HG02623 (cell line): ENCODE results near the gene EXOC4.
"Not testable (repeated sequence)": the region's sequence is repeated elsewhere in the genome, so short reads cannot be mapped to it uniquely, and the experiment has no call there.

Experiments used
- ATAC-seq: cut with Tn5 transposase; IDR thresholded peaks from one replicate; pipeline ENCODE4 v1.9.1; 2021; ENCODE audit warnings: moderate library complexity; ENCODE audit not compliant: unreplicated experiment

EXOC4 gene

DNA sequence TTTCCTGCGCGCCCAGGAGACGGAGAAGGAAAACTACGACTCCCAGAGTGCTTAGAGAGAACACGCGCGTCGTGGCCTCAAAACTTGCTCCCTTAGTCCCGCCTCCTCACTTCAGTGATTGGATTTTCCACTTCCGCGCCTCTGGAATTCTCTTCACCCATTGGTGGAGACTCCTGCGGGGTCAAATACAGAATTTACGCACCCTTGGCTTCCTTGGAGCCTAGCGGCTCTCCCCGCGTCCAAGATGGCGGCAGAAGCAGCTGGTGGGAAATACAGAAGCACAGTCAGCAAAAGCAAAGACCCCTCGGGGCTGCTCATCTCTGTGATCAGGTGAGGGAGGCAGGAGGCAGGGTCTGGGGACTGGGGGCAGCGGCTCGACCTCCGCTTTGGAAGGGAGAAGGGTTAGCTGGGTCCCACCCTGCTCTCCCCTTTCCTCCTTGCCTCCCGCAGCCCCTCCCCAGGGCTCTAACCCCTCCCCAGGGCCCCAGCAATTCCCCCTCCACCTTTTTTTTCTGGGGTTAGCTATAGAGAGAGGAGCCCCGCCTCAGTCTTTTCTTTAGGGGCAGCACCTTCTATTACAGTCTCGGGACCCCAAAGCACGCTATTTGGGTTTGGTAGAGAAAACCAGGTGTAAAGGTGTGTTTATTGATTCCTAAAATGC lies at the start of gene EXOC4:
TSS of gene EXOC4 (plus strand) at position 221 of the 661 bp plus-strand sequence.
- ATAC-seq: peak; percentile 99

GRCh38 chr7:133203490-133203889 lies 49.4 kb upstream of the EXOC4 start:
- no peak for ATAC-seq

GRCh38 chr7:133207687-133208086 lies 45.2 kb upstream of the EXOC4 start:
- no peak for ATAC-seq

DNA sequence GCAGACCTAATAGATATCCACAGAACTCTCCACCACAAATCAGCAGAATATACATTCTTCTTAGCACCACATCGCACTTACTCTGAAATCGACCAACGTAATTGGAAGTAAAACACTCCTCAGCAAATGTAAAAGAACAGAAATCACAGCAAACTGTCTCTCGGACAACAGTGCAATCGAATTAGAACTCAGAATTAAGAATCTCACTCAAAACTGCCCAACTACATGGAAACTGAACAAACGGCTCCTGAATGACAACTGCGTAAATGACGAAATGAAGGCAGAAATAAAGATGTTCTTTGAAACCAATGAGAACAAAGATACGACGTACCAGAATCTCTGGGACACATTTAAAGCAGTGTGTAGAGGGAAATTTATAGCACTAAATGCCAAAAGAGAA lies 42.1 kb upstream of the EXOC4 start:
- ATAC-seq: not testable (repeated sequence)

DNA sequence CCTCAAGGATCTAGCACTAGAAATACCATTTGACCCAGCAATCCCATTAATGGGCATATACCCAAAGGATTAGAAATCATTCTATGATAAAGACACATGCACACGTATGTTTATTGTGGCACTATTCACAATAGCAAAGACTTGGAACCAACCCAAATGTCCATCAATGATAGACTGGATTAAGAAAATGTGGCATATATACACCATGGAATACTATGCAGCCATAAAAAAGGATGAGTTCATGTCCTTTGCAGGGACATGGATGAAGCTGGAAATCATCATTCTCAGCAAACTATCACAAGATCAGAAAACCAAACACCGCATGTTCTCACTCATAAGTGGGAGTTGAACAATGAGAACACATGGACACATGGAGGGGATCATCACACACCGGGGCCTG lies 39.1 kb upstream of the EXOC4 start:
- ATAC-seq: not testable (repeated sequence)

DNA sequence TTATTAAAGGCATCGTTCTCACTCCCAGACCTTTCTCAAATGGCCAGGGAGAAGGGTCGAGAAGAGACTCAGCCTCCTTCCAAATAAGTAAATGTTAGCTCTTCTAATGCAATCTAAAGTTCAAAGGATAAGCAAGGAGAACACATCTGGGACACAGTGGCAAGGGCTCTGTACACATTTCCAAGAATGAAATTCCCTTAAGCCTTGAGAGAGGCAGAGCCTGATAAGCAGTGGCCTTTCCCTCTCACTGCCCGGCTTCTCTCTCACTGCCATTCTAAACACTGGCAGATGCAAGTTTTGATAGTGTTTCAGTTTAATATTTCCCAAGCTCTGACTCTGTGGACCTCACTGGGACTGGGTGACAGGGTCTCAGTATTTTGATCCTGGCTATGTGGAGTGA lies 35.1 kb upstream of the EXOC4 start:
- no peak for ATAC-seq

GRCh38 chr7:133230591-133231194 lies 22.2 kb upstream of the EXOC4 start:
- ATAC-seq: no peak

DNA sequence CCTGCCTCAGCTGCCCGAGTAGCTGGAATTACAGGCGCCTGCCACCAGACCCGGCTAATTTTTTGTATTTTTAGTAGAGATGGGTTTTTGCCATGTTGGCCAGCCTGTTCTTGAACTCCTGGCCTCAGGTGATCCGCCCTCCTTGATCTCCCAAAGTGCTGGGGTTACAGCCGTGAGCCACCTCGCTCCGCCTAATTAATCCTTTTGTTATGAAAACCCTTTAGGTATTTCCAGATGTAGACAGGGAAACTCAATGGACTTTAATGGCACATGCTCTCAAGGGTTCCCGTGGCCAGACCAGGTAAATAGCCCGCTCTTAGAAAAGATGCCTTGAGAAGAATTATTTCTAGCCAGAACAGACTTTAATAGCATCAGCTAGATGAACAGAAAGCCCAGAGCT lies 19.7 kb upstream of the EXOC4 start:
- no peak for ATAC-seq

- ATAC-seq: no peak
Observed at GRCh38 chr7:133234961-133235875, 17.7 kb upstream of the EXOC4 start.

DNA sequence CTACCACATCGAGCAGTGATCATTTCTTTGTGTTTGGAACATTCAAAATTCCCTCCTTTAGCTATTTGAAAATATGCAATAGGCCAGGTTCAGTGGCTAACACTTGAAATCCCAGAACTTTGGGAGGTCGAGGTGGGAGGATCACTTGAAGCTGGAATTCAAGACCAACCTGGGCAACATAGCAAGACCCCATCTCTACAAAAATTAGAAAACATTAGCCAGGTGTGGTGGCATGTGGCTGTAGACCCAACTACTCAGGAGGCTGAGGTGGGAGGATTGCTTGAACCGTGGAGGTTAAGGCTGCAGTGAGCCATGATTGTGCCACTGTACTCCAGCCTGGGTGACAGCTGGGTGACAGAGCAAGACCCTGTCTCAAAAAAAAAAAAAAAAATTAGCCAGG lies 15.3 kb upstream of the EXOC4 start:
- no peak for ATAC-seq

GRCh38 chr7:133240302-133240701 lies 12.6 kb upstream of the EXOC4 start:
- ATAC-seq: no peak

- ATAC-seq: no peak
Observed at GRCh38 chr7:133246558-133246957, 6.3 kb upstream of the EXOC4 start.

DNA sequence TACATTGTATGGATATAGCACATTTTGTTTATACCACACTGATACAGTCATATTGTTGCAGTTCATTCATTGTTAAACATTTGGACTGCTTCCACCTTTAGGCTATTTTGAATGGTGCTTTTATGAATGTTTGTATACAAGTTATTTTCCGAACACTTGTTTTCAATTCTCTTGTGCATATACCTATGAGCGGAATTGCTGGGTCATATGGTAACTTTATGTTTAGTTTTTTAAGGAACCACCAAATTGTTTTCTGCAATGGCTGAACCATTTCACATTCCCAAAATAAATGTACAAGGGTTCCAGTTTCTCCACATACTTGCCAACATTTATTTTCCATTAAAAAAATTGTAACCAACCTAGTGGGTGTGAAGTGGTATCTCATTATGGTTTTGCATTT lies 4.0 kb upstream of the EXOC4 start:
- ATAC-seq: no peak

DNA sequence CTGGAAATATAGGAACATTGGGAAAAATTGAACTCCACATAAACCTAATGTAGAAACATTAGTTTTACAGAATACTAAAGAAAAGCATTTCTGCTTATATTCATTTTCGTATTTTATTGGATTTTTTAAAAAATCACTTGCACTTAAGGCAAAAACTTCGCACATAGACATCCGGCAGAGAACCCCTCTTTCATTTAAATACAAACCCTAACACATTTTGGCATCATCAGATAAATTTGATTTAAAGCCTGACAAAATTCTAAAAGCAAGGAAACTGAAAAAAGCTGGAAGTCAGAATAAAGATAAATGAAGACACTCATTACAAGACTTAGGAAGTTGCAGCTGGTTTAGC lies 396 bp upstream of the EXOC4 start:
- no peak for ATAC-seq

GRCh38 chr7:133253519-133253875 lies 619 bp downstream of the EXOC4 start:
- ATAC-seq: no peak

GRCh38 chr7:133255486-133255885 lies 2.6 kb downstream of the EXOC4 start:
- no peak for ATAC-seq

- ATAC-seq: no peak
Observed at GRCh38 chr7:133258174-133258573, 5.3 kb downstream of the EXOC4 start.

GRCh38 chr7:133265821-133266220 lies 12.9 kb downstream of the EXOC4 start:
- ATAC-seq: no peak

GRCh38 chr7:133268355-133268754 lies 15.5 kb downstream of the EXOC4 start:
- ATAC-seq: no peak

DNA sequence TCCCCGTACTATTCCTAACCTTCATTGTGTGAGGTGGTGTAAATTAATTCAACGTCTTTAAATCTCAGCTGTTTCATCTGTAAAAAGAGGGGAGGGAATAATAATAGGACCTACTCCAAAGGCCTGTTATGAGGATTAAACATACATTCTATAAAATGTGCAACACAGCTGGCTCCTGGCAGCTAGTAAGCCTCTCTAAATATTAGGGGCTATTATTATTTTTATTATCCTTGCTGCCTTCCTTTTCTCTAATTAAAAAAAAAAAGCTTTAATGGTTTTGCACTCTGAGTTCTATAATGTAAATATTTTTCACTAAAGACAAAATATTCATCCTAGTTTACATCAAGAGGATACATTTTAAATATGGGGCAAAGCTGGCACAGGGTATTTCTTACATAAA lies 19.5 kb downstream of the EXOC4 start:
- ATAC-seq: no peak

GRCh38 chr7:133273227-133273626 lies 20.3 kb downstream of the EXOC4 start:
- ATAC-seq: no peak

DNA sequence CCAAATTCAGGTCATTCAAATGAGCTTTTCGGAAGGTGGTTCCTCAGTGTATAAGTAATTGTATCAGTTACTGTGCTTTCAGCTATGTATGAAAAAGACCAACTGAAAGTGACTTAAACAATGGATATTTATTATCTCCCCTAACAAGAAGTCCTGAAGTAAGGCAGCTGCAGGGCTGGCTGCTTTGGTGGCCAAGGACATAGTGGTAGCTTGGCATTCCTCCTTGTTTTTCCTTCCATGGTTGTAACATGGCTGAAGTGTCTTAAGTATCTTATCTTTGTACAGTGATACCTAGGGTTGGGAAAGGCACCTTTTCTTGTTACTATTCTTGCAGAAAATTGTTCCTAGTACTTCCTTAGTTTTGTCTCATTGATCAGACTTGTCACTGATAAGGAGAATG lies 21.4 kb downstream of the EXOC4 start:
- no peak for ATAC-seq
